GM18511 (cell line): ENCODE measurements around the gene OR10J5.

Experiments used
- ATAC-seq: cut with Tn5 transposase; IDR thresholded peaks from one replicate; pipeline ENCODE4 v1.9.1; 2021; ENCODE audit warnings: mild to moderate bottlenecking, moderate library complexity; ENCODE audit not compliant: unreplicated experiment

OR10J5 gene

DNA sequence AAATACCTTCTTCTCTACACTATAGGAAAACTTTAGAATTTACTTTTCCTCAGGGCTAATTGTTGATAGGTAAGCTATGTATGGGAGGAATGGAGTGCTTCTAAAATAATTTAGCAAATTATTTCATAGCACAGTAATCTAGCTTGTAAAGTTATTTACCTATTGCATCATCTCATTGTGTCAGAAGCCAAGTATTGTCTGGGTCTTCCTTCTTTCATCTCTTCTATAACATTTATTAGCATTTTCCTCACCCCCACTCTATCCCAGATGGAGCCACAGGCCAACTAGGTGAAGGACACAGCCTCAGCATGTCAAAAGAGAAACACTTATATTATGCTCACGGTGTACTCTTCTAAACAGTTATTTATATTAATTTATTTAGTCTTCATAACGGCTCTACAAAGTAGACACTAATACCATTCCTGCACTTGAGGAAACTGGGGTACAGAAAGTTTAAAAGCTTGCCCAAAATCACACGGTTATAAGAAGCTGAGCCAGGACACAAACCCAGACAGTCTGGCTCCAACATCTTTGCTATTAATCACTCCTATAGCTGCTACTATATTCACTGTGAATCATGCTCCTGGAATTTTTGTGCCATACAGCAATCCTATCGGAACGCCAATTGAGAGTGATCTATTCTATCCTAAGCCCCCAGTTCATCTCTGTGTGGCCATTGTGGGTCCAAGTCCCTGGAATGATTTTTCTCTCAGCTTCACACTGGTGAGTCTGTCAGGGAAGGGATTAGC, 43.1 kb downstream of the OR10J5 start:
- no peak for ATAC-seq
